H1 (cell line): ENCODE measurements around the gene HTATIP2. TPM values are rescaled to one million over a fixed set of nuclear protein-coding genes. Genes with fewer than 3 reads are reported as not detected.
A peak's percentile ranks its signal among the peaks of the same experiment; 100 is the strongest.

Experiments used
- CTCF ChIA-PET: fragments of 300-600 bp; sonication (Branson Sonifier 250); formaldehyde crosslinking; loops from one replicate; lab custom pipeline; 2021; ENCODE audit not compliant: partially characterized antibody; lab: Charles Lee
- POLR2A ChIA-PET: fragments of 300-600 bp; sonication (Branson Sonifier 250); formaldehyde crosslinking; loops from one replicate; lab custom pipeline; 2021; ENCODE audit warnings: inconsistent platforms; ENCODE audit not compliant: partially characterized antibody; lab: Charles Lee
- DNase-seq, 2 experiments: peaks; one replicate each; pipeline versions ENCODE4 v3.0.0 to v3.0.0-alpha.2; 2010 to 2022; ENCODE audit warnings: low spot score in 2 of 2, low read depth in 1 of 2, mixed read lengths in 1 of 2
- FAIRE-seq: peaks from 2 replicates; lab custom pipeline; 2011; peaks lifted over from hg19 to GRCh38; lab: Jason Lieb, UNC
- H2AFZ ChIP-seq: 2 replicates; pipeline ENCODE4 v1.8.1; 2012; ENCODE audit warnings: low read length, inconsistent platforms
- H2AK5ac ChIP-seq: 2 replicates; pipeline ENCODE4 v1.6.1; 2013; ENCODE audit warnings: low read depth, low read length
- H2BK120ac ChIP-seq: replicated peaks from 2 replicates; pipeline ENCODE3; 2013; ENCODE audit warnings: low read depth, low read length, inconsistent platforms
- H2BK12ac ChIP-seq: 2 replicates; pipeline ENCODE4 v1.6.1; 2013; ENCODE audit warnings: low read depth, low read length
- H2BK15ac ChIP-seq: 2 replicates; pipeline ENCODE4 v1.6.1; 2013; ENCODE audit warnings: low read length
- H2BK20ac ChIP-seq: 2 replicates; pipeline ENCODE4 v1.6.1; 2013; ENCODE audit warnings: low read length
- H2BK5ac ChIP-seq: 2 replicates; pipeline ENCODE4 v1.6.1; 2013; ENCODE audit warnings: low read depth, low read length
- H3K14ac ChIP-seq: 2 replicates; pipeline ENCODE4 v1.6.1; 2013; ENCODE audit warnings: inconsistent platforms; ENCODE audit not compliant: insufficient read length
- H3K18ac ChIP-seq: 2 replicates; pipeline ENCODE4 v1.6.1; 2013; ENCODE audit warnings: low read length; ENCODE audit errors: extremely low read depth
- H3K23ac ChIP-seq: 2 replicates; pipeline ENCODE4 v1.6.1; 2013; ENCODE audit warnings: inconsistent platforms; ENCODE audit not compliant: insufficient read length
- H3K23me2 ChIP-seq: 2 replicates; pipeline ENCODE4 v1.6.1; 2013; ENCODE audit warnings: low read depth, low read length
- H3K27ac ChIP-seq: 2 replicates; pipeline ENCODE4 v1.6.1; 2011; ENCODE audit warnings: low read depth, low read length, inconsistent platforms
- H3K27me3 ChIP-seq, 4 experiments: replicated peaks in 1 of 4; 1 replicate in 1 of 4; 2 replicates in 3 of 4; pipeline versions ENCODE4 v1.6.1 to v1.8.1; 2011 to 2013; ENCODE audit warnings: low read length in 3 of 4, mild to moderate bottlenecking in 3 of 4, inconsistent platforms in 2 of 4, mixed read lengths in 2 of 4, moderate library complexity in 1 of 4; ENCODE audit not compliant: control insufficient read depth in 3 of 4, insufficient read depth in 3 of 4; ENCODE audit errors: extremely low read depth in 1 of 4
- H3K36me3 ChIP-seq, 4 experiments: 2 replicates each; pipeline versions ENCODE4 v1.6.1 to v1.8.1; 2011 to 2013; ENCODE audit warnings: mild to moderate bottlenecking in 4 of 4, low read length in 3 of 4, moderate library complexity in 2 of 4, control low read depth in 1 of 4, inconsistent platforms in 1 of 4; ENCODE audit not compliant: insufficient read depth in 4 of 4, control insufficient read depth in 2 of 4
- H3K4ac ChIP-seq: replicated peaks from 2 replicates; pipeline ENCODE3; 2013; ENCODE audit warnings: low read length, low read depth, mixed read lengths, inconsistent platforms; ENCODE audit not compliant: insufficient read length
- H3K4me1 ChIP-seq, 4 experiments: replicated peaks in 1 of 4; 1 replicate in 1 of 4; 2 replicates in 3 of 4; pipeline versions ENCODE4 v1.6.1 to v1.8.1; 2011 to 2013; ENCODE audit warnings: low read length in 3 of 4, inconsistent platforms in 2 of 4, mixed read lengths in 1 of 4; ENCODE audit not compliant: insufficient read depth in 4 of 4, control insufficient read depth in 3 of 4
- H3K4me2 ChIP-seq, 2 experiments: 2 replicates each; pipeline versions ENCODE4 v1.6.1 to v1.8.1; 2011 to 2013; ENCODE audit warnings: low read depth in 2 of 2, low read length in 2 of 2, control low read depth in 1 of 2, inconsistent platforms in 1 of 2, mild to moderate bottlenecking in 1 of 2; ENCODE audit not compliant: insufficient read depth in 1 of 2
- H3K4me3 ChIP-seq, 4 experiments: fragments of 200-600, 300-600 bp in 1 of 4; sonication (generic), shearing (Covaris generic), sonication (Bioruptor Twin) in 1 of 4; 2 replicates each; pipeline versions ENCODE4 v1.5.1 to v1.8.1; 2011 to 2016; ENCODE audit warnings: low read length in 4 of 4, low read depth in 3 of 4, control low read depth in 2 of 4, inconsistent platforms in 2 of 4, mild to moderate bottlenecking in 2 of 4, mixed read lengths in 1 of 4, moderate library complexity in 1 of 4; ENCODE audit not compliant: insufficient read depth in 2 of 4; ENCODE audit errors: extremely low read depth in 1 of 4
- H3K56ac ChIP-seq: replicated peaks from 2 replicates; pipeline ENCODE3; 2013; ENCODE audit warnings: low read depth, mild to moderate bottlenecking, mixed read lengths, low read length, inconsistent platforms; ENCODE audit not compliant: insufficient read length
- H3K79me1 ChIP-seq: 2 replicates; pipeline ENCODE4 v1.6.1; 2013; ENCODE audit warnings: low read depth, low read length, control low read depth
- H3K79me2 ChIP-seq, 2 experiments: 2 replicates each; pipeline versions ENCODE4 v1.6.1 to v1.8.1; 2012 to 2013; ENCODE audit warnings: low read length in 2 of 2, mild to moderate bottlenecking in 2 of 2, inconsistent platforms in 1 of 2; ENCODE audit not compliant: insufficient read depth in 2 of 2, control insufficient read depth in 1 of 2
- H3K9ac ChIP-seq, 4 experiments: replicated peaks in 1 of 4; 1 replicate in 1 of 4; 2 replicates in 3 of 4; pipeline versions ENCODE4 v1.6.1 to v1.8.1; 2011 to 2013; ENCODE audit warnings: low read depth in 3 of 4, low read length in 3 of 4, control low read depth in 2 of 4, mild to moderate bottlenecking in 2 of 4, moderate library complexity in 2 of 4, inconsistent platforms in 1 of 4; ENCODE audit errors: extremely low read depth in 1 of 4
- H3K9me3 ChIP-seq, 2 experiments: 2 replicates each; pipeline versions ENCODE4 v1.6.1 to v1.8.1; 2012 to 2013; ENCODE audit warnings: mild to moderate bottlenecking in 2 of 2, moderate library complexity in 2 of 2, control low read depth in 1 of 2, inconsistent platforms in 1 of 2, low read depth in 1 of 2, low read length in 1 of 2, mixed read lengths in 1 of 2; ENCODE audit not compliant: insufficient read depth in 2 of 2
- H4K20me1 ChIP-seq, 2 experiments: replicated peaks in 1 of 2; 2 replicates each; pipeline versions ENCODE3 to v1.8.1; 2011 to 2013; ENCODE audit warnings: inconsistent platforms in 2 of 2, low read length in 2 of 2, mild to moderate bottlenecking in 1 of 2; ENCODE audit not compliant: insufficient read depth in 2 of 2, control insufficient read depth in 1 of 2
- H4K5ac ChIP-seq: 2 replicates; pipeline ENCODE4 v1.6.1; 2013; ENCODE audit warnings: low read length, low read depth, mixed read lengths, inconsistent platforms; ENCODE audit not compliant: insufficient read length
- H4K8ac ChIP-seq: 2 replicates; pipeline ENCODE4 v1.8.0; 2013; ENCODE audit warnings: mild to moderate bottlenecking, moderate library complexity, low read length, inconsistent platforms; ENCODE audit not compliant: insufficient read depth; ENCODE audit errors: extremely low read depth
- H4K91ac ChIP-seq: replicated peaks from 2 replicates; pipeline ENCODE3; 2013; ENCODE audit warnings: low read length, mixed read lengths, inconsistent platforms; ENCODE audit not compliant: insufficient read length
- ASH2L ChIP-seq: fragments of 200-600, 300-600 bp; sonication (generic); IDR thresholded peaks from one replicate; pipeline ENCODE4 v1.7.1; 2017; ENCODE audit warnings: low read length
- KDM1A ChIP-seq: fragments of 200-600, 300-600 bp; sonication (generic); IDR thresholded peaks from 2 replicates; pipeline ENCODE4 v1.7.1; 2016; ENCODE audit warnings: mild to moderate bottlenecking, low read length, borderline replicate concordance
- NANOG ChIP-seq: IDR thresholded peaks from 2 replicates; pipeline ENCODE4 v1.6.1; 2011; ENCODE audit warnings: low read length, low read depth, mild to moderate bottlenecking, inconsistent platforms; ENCODE audit not compliant: insufficient read depth, poor library complexity, severe bottlenecking
- NRF1 ChIP-seq: IDR thresholded peaks from 2 replicates; pipeline ENCODE4 v1.6.1; 2011; ENCODE audit warnings: mild to moderate bottlenecking, low read depth, low read length, improper control_type of control experiment
- SP2 ChIP-seq: IDR thresholded peaks from 2 replicates; pipeline ENCODE4 v1.6.1; 2012; ENCODE audit warnings: mild to moderate bottlenecking, low read length, inconsistent platforms
- SP4 ChIP-seq: IDR thresholded peaks from 2 replicates; pipeline ENCODE4 v1.6.1; 2012; ENCODE audit warnings: low read length, inconsistent platforms
- SUZ12 ChIP-seq: fragments of 200-600 bp; sonication (generic); IDR thresholded peaks from 2 replicates; pipeline ENCODE4 v1.6.1; 2012; ENCODE audit warnings: mild to moderate bottlenecking, inconsistent platforms, low read length, moderate library complexity, mixed read lengths
- TAF1 ChIP-seq: IDR thresholded peaks from 2 replicates; pipeline ENCODE4 v1.6.1; 2011; ENCODE audit warnings: mild to moderate bottlenecking, low read depth, low read length
- WGBS, 2 experiments: shearing (Covaris generic) in 1 of 2; methylation state at CpG; one replicate each; pipeline versions ENCODE4 v1.1.6 to v1.1.7; 2013 to 2015; ENCODE audit warnings: low lambda C conversion rate in 2 of 2, mixed read lengths in 2 of 2, inconsistent platforms in 1 of 2, low coverage in 1 of 2, missing lambda C conversion rate in 1 of 2; ENCODE audit not compliant: insufficient replicate concordance in 2 of 2, insufficient coverage in 1 of 2, insufficient read length in 1 of 2; ENCODE audit errors: extremely low coverage in 1 of 2, missing lambda C conversion rate in 1 of 2; 5-methylcytosine and 5-hydroxymethylcytosine counted together
- polyA plus RNA-seq, 7 experiments: library from polyadenylated mRNA; depleted of rRNA in 3 of 7; stranded (reverse) in 5 of 7; unstranded in 2 of 7; fragments of >200 nt in 5 of 7; fragments of 200-250 nt in 2 of 7; gene quantifications; 1 replicate in 5 of 7; 2 replicates in 1 of 7; 4 replicates in 1 of 7; pipeline versions ENCODE4 v1.2.1 to v1.2.3, GENCODE V29; 2011 to 2013; ENCODE audit warnings: missing spikeins in 2 of 7, mixed read lengths in 2 of 7
- total RNA-seq: library from RNA; stranded (reverse); fragmentation: NEBNext Ultra II Directional; extraction: Animal tissue kit (Norgen Biotek cat#: 25700); gene quantifications from 2 replicates; pipeline ENCODE4 v1.2.1, GENCODE V29; 2021
- TF ChIP-seq, protein P1 (sequence below): IDR thresholded peaks from 2 replicates; pipeline ENCODE4 v1.6.1; 2012; ENCODE audit warnings: inconsistent platforms
- TF ChIP-seq, protein P2 (sequence below): IDR thresholded peaks from 2 replicates; pipeline ENCODE4 v1.6.1; 2012; ENCODE audit warnings: inconsistent platforms

Gene HTATIP2
- total and polyA plus RNA-seq, 2 of the 8 experiments (the other 6 are each of a cell fraction or from before 2014, with no cell fraction given): 22.6 to 33.1 TPM

DNA sequence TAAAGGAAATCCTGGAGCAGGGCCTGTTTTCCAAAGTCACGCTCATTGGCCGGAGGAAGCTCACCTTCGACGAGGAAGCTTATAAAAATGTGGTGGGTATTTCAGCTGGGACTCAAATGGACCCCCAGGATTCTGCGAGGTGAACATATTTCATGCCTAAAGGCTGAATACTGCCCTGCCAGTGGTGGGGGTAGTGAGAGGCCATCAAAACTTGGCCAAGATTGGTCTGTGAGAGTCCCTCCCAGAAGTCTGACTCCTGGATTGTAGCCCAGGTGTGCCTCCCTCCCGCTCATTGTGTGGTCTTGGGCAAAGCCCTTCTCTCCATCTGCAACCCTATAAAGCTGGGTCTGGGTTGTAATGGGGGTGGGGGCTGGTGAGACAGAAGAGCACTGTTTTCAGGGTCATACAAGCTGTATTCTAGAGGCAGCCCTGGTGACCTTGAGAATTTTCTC lies 853 bp downstream of the HTATIP2 start:
- FAIRE-seq (no peak), DNase-seq (no peak)
- Histone ChIP-seq H3K56ac (no peak overlapping the region), H3K23me2 (peaks cover 6% of the 10 kb centered on the region; the same call in 1 of the 2 replicates), H4K20me1 (no peaks in the 10 kb centered on the region), H2BK15ac (no peak overlapping the region), H2BK20ac (no peak overlapping the region), H4K91ac (no peak overlapping the region), H3K4me2 (peak overlapping the region; percentile 79 to 88), H3K18ac (no peak overlapping the region), H2AK5ac (no peak overlapping the region), H2BK5ac (0 out of 2 replicates have a peak overlapping the region, but pooled peaks have one; percentile 44), H3K36me3 (peaks cover 0 to 3% (median 0%) of the 10 kb centered on the region in 4 experiments; a peak in 1 of 8 replicates), H3K9me3 (no peaks in the 10 kb centered on the region), H2BK12ac (no peak overlapping the region; the same call in 1 of the 2 replicates), H3K4me3 (peak overlapping the region; percentile 20 to 69 (median 48); a peak in 6 of 8 replicates), H3K23ac (no peak overlapping the region), H2AFZ (peak overlapping the region; percentile 12; the same call in 1 of the 2 replicates), H4K8ac (no peak overlapping the region), H3K27me3 (peaks cover 6 to 19% (median 15%) of the 10 kb centered on the region in 4 experiments), H3K9ac (no peak overlapping the region; a peak in 1 of 7 replicates), H3K4ac (no peak overlapping the region), H3K14ac (no peak overlapping the region), H3K79me2 (no peaks in the 10 kb centered on the region), H3K79me1 (no peaks in the 10 kb centered on the region), H3K4me1 (peaks cover 0 to 12% (median 7%) of the 10 kb centered on the region in 4 experiments; a peak in 5 of 7 replicates), H2BK120ac (no peak overlapping the region), H3K27ac (no peak overlapping the region), H4K5ac (no peak overlapping the region)
- WGBS, 2 experiments: 55% methylated on average over 6 of the region's 6 CpGs; no CpG with 5 or more reads in 1 of the 2 experiments
- TF ChIP-seq KDM1A (no peak), SUZ12 (no peak), NANOG (no peak), SP2 (no peak), ASH2L (no peak), NRF1 (no peak), TAF1 (no peak), SP4 (no peak)
- TF ChIP-seq, protein P1, sequence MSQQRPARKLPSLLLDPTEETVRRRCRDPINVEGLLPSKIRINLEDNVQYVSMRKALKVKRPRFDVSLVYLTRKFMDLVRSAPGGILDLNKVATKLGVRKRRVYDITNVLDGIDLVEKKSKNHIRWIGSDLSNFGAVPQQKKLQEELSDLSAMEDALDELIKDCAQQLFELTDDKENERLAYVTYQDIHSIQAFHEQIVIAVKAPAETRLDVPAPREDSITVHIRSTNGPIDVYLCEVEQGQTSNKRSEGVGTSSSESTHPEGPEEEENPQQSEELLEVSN: no peak
- TF ChIP-seq, protein P2, sequence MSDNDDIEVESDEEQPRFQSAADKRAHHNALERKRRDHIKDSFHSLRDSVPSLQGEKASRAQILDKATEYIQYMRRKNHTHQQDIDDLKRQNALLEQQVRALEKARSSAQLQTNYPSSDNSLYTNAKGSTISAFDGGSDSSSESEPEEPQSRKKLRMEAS: no peak
- CTCF ChIA-PET: interaction anchor here (1.2 to 7.7 kb wide), 3 partner anchors 8 to 232 kb away, joined by 5 to 49 read pairs (median 5); no protein-coding TSS in a partner anchor
- POLR2A ChIA-PET: interaction anchor here (0.6 to 1.8 kb wide), 5 partner anchors 9 to 203 kb away, joined by 3 to 8 read pairs (median 3); partner anchors contain the start of gene PRMT3
